ENCODE results near the gene BRMS1L. TPM values are rescaled to one million over a fixed set of nuclear protein-coding genes. Genes with fewer than 3 reads are reported as not detected.

BRMS1L gene
- total and polyA plus RNA-seq, 2 of the 13 experiments (the other 11 are each of a cell fraction or from before 2014, with no cell fraction given), result 21.1 to 23.8 TPM

DNA sequence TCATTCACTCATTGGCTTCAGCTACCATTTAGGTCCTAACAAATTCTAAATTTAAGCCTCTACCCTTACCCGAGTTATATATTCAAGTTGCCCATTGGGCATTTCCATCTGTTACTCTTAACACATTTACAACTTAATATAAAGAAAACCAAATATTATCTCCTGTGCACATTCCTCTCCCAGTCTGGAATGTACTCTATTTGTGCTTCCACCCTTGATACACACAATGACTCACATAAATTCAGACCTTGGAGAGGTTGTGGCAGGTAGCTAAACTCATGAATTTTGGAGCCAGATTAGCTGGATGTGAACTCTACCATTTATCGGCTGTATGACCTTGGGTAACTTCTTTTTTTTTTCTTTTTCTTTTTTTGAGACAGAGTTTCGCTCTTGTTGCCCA lies 51.1 kb downstream of the BRMS1L start (continued):
- TF ChIP-seq, protein P1, sequence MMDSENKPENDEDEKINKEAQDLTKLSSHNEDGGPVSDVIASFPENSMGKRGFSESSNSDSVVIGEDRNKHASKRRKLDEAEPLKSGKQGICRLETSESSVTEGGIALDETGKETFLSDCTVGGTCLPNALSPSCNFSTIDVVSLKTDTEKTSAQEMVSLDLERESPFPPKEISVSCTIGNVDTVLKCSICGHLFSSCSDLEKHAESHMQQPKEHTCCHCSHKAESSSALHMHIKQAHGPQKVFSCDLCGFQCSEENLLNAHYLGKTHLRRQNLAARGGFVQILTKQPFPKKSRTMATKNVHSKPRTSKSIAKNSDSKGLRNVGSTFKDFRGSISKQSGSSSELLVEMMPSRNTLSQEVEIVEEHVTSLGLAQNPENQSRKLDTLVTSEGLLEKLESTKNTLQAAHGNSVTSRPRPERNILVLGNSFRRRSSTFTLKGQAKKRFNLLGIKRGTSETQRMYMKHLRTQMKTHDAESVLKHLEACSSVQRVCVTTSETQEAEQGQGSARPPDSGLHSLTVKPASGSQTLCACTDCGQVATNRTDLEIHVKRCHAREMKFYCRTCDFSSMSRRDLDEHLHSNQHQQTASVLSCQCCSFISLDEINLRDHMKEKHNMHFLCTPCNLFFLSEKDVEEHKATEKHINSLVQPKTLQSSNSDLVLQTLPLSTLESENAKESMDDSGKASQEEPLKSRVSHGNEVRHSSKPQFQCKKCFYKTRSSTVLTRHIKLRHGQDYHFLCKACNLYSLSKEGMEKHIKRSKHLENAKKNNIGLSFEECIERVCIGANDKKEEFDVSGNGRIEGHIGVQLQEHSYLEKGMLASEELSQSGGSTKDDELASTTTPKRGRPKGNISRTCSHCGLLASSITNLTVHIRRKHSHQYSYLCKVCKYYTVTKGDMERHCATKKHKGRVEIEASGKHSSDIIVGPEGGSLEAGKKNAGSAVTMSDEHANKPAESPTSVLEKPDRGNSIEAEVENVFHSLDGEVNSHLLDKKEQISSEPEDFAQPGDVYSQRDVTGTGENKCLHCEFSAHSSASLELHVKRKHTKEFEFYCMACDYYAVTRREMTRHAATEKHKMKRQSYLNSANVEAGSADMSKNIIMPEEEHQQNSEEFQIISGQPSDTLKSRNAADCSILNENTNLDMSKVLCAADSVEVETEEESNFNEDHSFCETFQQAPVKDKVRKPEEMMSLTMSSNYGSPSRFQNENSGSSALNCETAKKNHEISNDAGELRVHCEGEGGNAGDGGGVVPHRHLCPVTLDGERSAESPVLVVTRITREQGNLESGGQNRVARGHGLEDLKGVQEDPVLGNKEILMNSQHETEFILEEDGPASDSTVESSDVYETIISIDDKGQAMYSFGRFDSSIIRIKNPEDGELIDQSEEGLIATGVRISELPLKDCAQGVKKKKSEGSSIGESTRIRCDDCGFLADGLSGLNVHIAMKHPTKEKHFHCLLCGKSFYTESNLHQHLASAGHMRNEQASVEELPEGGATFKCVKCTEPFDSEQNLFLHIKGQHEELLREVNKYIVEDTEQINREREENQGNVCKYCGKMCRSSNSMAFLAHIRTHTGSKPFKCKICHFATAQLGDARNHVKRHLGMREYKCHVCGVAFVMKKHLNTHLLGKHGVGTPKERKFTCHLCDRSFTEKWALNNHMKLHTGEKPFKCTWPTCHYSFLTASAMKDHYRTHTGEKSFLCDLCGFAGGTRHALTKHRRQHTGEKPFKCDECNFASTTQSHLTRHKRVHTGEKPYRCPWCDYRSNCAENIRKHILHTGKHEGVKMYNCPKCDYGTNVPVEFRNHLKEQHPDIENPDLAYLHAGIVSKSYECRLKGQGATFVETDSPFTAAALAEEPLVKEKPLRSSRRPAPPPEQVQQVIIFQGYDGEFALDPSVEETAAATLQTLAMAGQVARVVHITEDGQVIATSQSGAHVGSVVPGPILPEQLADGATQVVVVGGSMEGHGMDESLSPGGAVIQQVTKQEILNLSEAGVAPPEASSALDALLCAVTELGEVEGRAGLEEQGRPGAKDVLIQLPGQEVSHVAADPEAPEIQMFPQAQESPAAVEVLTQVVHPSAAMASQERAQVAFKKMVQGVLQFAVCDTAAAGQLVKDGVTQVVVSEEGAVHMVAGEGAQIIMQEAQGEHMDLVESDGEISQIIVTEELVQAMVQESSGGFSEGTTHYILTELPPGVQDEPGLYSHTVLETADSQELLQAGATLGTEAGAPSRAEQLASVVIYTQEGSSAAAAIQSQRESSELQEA (CRISPR knock-in tag; IDR thresholded peaks at IDR 0.05; ENCODE audit: not compliant biosample characterization), result no peak
- TF ChIP-seq KDM6A (CRISPR knock-in tag; IDR thresholded peaks at IDR 0.05; ENCODE audit: low read depth) (no peak), NPAS2 (CRISPR knock-in tag; IDR thresholded peaks at IDR 0.05; ENCODE audit: borderline replicate concordance) (no peak)

Measured in HepG2 (cell line).